ENCODE data around the gene B3GAT1.

B3GAT1 gene

GRCh38 chr11:134358856-134359490 is 53.1 kb downstream of the B3GAT1 start:
- TF ChIP-seq CTCF (IDR thresholded peaks at IDR 0.05; ENCODE audit: low read depth, low read length, missing control alignments) = no peak
- no peak for DNase-seq (ENCODE audit: extremely low read depth, low read depth)
- H3K4me3 ChIP-seq (replicated peaks; ENCODE audit: low read depth, low read length) = no peak overlapping the region

- no peak for DNase-seq (ENCODE audit: extremely low read depth, low read depth)
- H3K4me3 ChIP-seq (replicated peaks; ENCODE audit: low read depth, low read length) = no peak overlapping the region
- no peak for TF ChIP-seq CTCF (IDR thresholded peaks at IDR 0.05; ENCODE audit: low read depth, low read length, missing control alignments)
These were observed 53.7 kb downstream of the B3GAT1 start for GRCh38 chr11:134358165-134358855.

GRCh38 chr11:134357545-134357839 is 54.5 kb downstream of the B3GAT1 start:
- DNase-seq (ENCODE audit: extremely low read depth, low read depth) = no peak
- no peak for TF ChIP-seq CTCF (IDR thresholded peaks at IDR 0.05; ENCODE audit: low read depth, low read length, missing control alignments)
- no peak overlapping the region for H3K4me3 ChIP-seq (replicated peaks; ENCODE audit: low read depth, low read length)

GRCh38 chr11:134356656-134357544 is 55.1 kb downstream of the B3GAT1 start:
- TF ChIP-seq CTCF (IDR thresholded peaks at IDR 0.05; ENCODE audit: low read depth, low read length, missing control alignments) = no peak
- no peak for DNase-seq (ENCODE audit: extremely low read depth, low read depth)
- H3K4me3 ChIP-seq (replicated peaks; ENCODE audit: low read depth, low read length) = no peak overlapping the region

GRCh38 chr11:134355656-134356055 is 56.4 kb downstream of the B3GAT1 start:
- no peak overlapping the region for H3K4me3 ChIP-seq (replicated peaks; ENCODE audit: low read depth, low read length)
- no peak for TF ChIP-seq CTCF (IDR thresholded peaks at IDR 0.05; ENCODE audit: low read depth, low read length, missing control alignments)
- no peak for DNase-seq (ENCODE audit: extremely low read depth, low read depth)

- no peak for TF ChIP-seq CTCF (IDR thresholded peaks at IDR 0.05; ENCODE audit: low read depth, low read length, missing control alignments)
- H3K4me3 ChIP-seq (replicated peaks; ENCODE audit: low read depth, low read length) = no peak overlapping the region
- no peak for DNase-seq (ENCODE audit: extremely low read depth, low read depth)
These were observed 56.9 kb downstream of the B3GAT1 start for GRCh38 chr11:134355136-134355535.

Data from HFF-Myc (cell line).